ENCODE results near the gene PISD.
"Not testable (repeated sequence)": the region's sequence is repeated elsewhere in the genome, so short reads cannot be mapped to it uniquely, and the experiment has no call there.

PISD gene

GRCh38 chr22:31661851-31662667 lies at the start of gene PISD:
Gene PISD, minus strand, starts transcription at chr22:31662215. Its CDS starts 7 bp downstream, at chr22:31662208.
- ATAC-seq (replicated peaks; ENCODE audit: extremely low read depth, poor library complexity, severe bottlenecking) (peak; percentile 91), DNase-seq (ENCODE audit: low spot score in 2 of 2) (peak; percentile 93 to 96)
- peaks cover 15% of the 10 kb centered on the region for H3K36me3 Mint-ChIP-seq (ENCODE audit: insufficient read depth)
- H3K4me3 Mint-ChIP-seq: peak within 1 kb of the TSS; percentile 95
- no peaks in the 10 kb centered on the region for H3K9me3 Mint-ChIP-seq
- no peaks in the 10 kb centered on the region for H3K27me3 Mint-ChIP-seq
- H3K27ac Mint-ChIP-seq (ENCODE audit: low read depth): peak within 1 kb of the TSS; percentile 99
- peaks cover 19% of the 10 kb centered on the region for H3K4me1 Mint-ChIP-seq

- not testable (repeated sequence) for H3K27me3 Mint-ChIP-seq; H3K4me3 Mint-ChIP-seq; DNase-seq (ENCODE audit: low spot score in 2 of 2); H3K27ac Mint-ChIP-seq (ENCODE audit: low read depth); H3K4me1 Mint-ChIP-seq; H3K9me3 Mint-ChIP-seq; ATAC-seq (replicated peaks; ENCODE audit: extremely low read depth, poor library complexity, severe bottlenecking)
- H3K36me3 Mint-ChIP-seq (ENCODE audit: insufficient read depth): peaks cover 31% of the 10 kb centered on the region
These were observed 49.2 kb upstream of the PISD start for GRCh38 chr22:31711226-31711625.

GRCh38 chr22:31707519-31707918 lies 45.5 kb upstream of the PISD start:
- H3K27ac Mint-ChIP-seq (ENCODE audit: low read depth): no peak overlapping the region
- no peaks in the 10 kb centered on the region for H3K9me3 Mint-ChIP-seq
- H3K4me3 Mint-ChIP-seq: no peak overlapping the region
- DNase-seq (ENCODE audit: low spot score in 2 of 2) (no peak), ATAC-seq (replicated peaks; ENCODE audit: extremely low read depth, poor library complexity, severe bottlenecking) (no peak)
- H3K36me3 Mint-ChIP-seq (ENCODE audit: insufficient read depth): peaks cover 39% of the 10 kb centered on the region
- peaks cover 8% of the 10 kb centered on the region for H3K4me1 Mint-ChIP-seq
- no peaks in the 10 kb centered on the region for H3K27me3 Mint-ChIP-seq

- H3K27me3 Mint-ChIP-seq: no peaks in the 10 kb centered on the region
- no peak overlapping the region for H3K4me3 Mint-ChIP-seq
- no peak for ATAC-seq (replicated peaks; ENCODE audit: extremely low read depth, poor library complexity, severe bottlenecking)
- H3K9me3 Mint-ChIP-seq: no peaks in the 10 kb centered on the region
- DNase-seq (ENCODE audit: low spot score in 2 of 2): no peak
- peaks cover 19% of the 10 kb centered on the region for H3K4me1 Mint-ChIP-seq
- H3K27ac Mint-ChIP-seq (ENCODE audit: low read depth): peak overlapping the region; percentile 41
- H3K36me3 Mint-ChIP-seq (ENCODE audit: insufficient read depth): peaks cover 29% of the 10 kb centered on the region
These were observed 33.4 kb upstream of the PISD start for GRCh38 chr22:31695423-31695822.

GRCh38 chr22:31694046-31694445 lies 32.0 kb upstream of the PISD start:
- Mint-ChIP-seq H3K4me1 (peaks cover 19% of the 10 kb centered on the region), H3K36me3 (ENCODE audit: insufficient read depth) (peaks cover 28% of the 10 kb centered on the region)
- H3K27ac Mint-ChIP-seq (ENCODE audit: low read depth); H3K9me3 Mint-ChIP-seq; H3K4me3 Mint-ChIP-seq; H3K27me3 Mint-ChIP-seq; ATAC-seq (replicated peaks; ENCODE audit: extremely low read depth, poor library complexity, severe bottlenecking); DNase-seq (ENCODE audit: low spot score in 2 of 2): not testable (repeated sequence)

GRCh38 chr22:31692186-31692886 lies 30.3 kb upstream of the PISD start:
- peak; percentile 86 for ATAC-seq (replicated peaks; ENCODE audit: extremely low read depth, poor library complexity, severe bottlenecking)
- Mint-ChIP-seq H3K4me1 (peaks cover 19% of the 10 kb centered on the region), H3K9me3 (no peaks in the 10 kb centered on the region), H3K4me3 (no peak overlapping the region), H3K36me3 (ENCODE audit: insufficient read depth) (peaks cover 37% of the 10 kb centered on the region), H3K27ac (ENCODE audit: low read depth) (peak overlapping the region; percentile 60), H3K27me3 (no peaks in the 10 kb centered on the region)
- DNase-seq (ENCODE audit: low spot score in 2 of 2): no peak

GRCh38 chr22:31691408-31691807 lies 29.4 kb upstream of the PISD start:
- Mint-ChIP-seq H3K9me3 (no peaks in the 10 kb centered on the region), H3K36me3 (ENCODE audit: insufficient read depth) (peaks cover 41% of the 10 kb centered on the region), H3K4me1 (peaks cover 19% of the 10 kb centered on the region), H3K27me3 (no peaks in the 10 kb centered on the region), H3K4me3 (no peak overlapping the region), H3K27ac (ENCODE audit: low read depth) (no peak overlapping the region)
- no peak for DNase-seq (ENCODE audit: low spot score in 2 of 2)
- no peak for ATAC-seq (replicated peaks; ENCODE audit: extremely low read depth, poor library complexity, severe bottlenecking)

- ATAC-seq (replicated peaks; ENCODE audit: extremely low read depth, poor library complexity, severe bottlenecking) (no peak), DNase-seq (ENCODE audit: low spot score in 2 of 2) (no peak)
- no peak overlapping the region for H3K4me3 Mint-ChIP-seq
- H3K27me3 Mint-ChIP-seq: no peaks in the 10 kb centered on the region
- no peaks in the 10 kb centered on the region for H3K4me1 Mint-ChIP-seq
- H3K9me3 Mint-ChIP-seq: no peaks in the 10 kb centered on the region
- peaks cover 37% of the 10 kb centered on the region for H3K36me3 Mint-ChIP-seq (ENCODE audit: insufficient read depth)
- H3K27ac Mint-ChIP-seq (ENCODE audit: low read depth): no peak overlapping the region
These were observed 21.4 kb upstream of the PISD start for GRCh38 chr22:31683181-31684105.

- H3K4me1 Mint-ChIP-seq: no peaks in the 10 kb centered on the region
- H3K36me3 Mint-ChIP-seq (ENCODE audit: insufficient read depth): peaks cover 31% of the 10 kb centered on the region
These were observed 20.7 kb upstream of the PISD start for GRCh38 chr22:31682751-31683150.

GRCh38 chr22:31681349-31682345 lies 19.6 kb upstream of the PISD start:
- Mint-ChIP-seq H3K4me1 (peaks cover 5% of the 10 kb centered on the region), H3K27ac (ENCODE audit: low read depth) (no peak overlapping the region), H3K4me3 (no peak overlapping the region), H3K9me3 (no peaks in the 10 kb centered on the region), H3K27me3 (no peaks in the 10 kb centered on the region), H3K36me3 (ENCODE audit: insufficient read depth) (peaks cover 25% of the 10 kb centered on the region)
- ATAC-seq (replicated peaks; ENCODE audit: extremely low read depth, poor library complexity, severe bottlenecking) (no peak), DNase-seq (ENCODE audit: low spot score in 2 of 2) (no peak)

More at GRCh38 chr22:31682751-31683150, 20.7 kb upstream of the PISD start:
- no peaks in the 10 kb centered on the region for H3K27me3 Mint-ChIP-seq
- no peak overlapping the region for H3K27ac Mint-ChIP-seq (ENCODE audit: low read depth)
- ATAC-seq (replicated peaks; ENCODE audit: extremely low read depth, poor library complexity, severe bottlenecking): no peak
- H3K4me3 Mint-ChIP-seq: no peak overlapping the region
- no peak for DNase-seq (ENCODE audit: low spot score in 2 of 2)
- H3K9me3 Mint-ChIP-seq: no peaks in the 10 kb centered on the region

- Mint-ChIP-seq H3K36me3 (ENCODE audit: insufficient read depth) (peaks cover 24% of the 10 kb centered on the region), H3K4me1 (peaks cover 11% of the 10 kb centered on the region), H3K9me3 (no peaks in the 10 kb centered on the region), H3K4me3 (no peak overlapping the region), H3K27ac (ENCODE audit: low read depth) (no peak overlapping the region), H3K27me3 (no peaks in the 10 kb centered on the region)
- ATAC-seq (replicated peaks; ENCODE audit: extremely low read depth, poor library complexity, severe bottlenecking) (no peak), DNase-seq (ENCODE audit: low spot score in 2 of 2) (no peak)
These were observed 18.9 kb upstream of the PISD start for GRCh38 chr22:31680861-31681341.
